K562 (cell line): Measurements from ENCODE around the gene TXNDC9. TPM values are rescaled to one million over a fixed set of nuclear protein-coding genes. Genes with fewer than 3 reads are reported as not detected.

ENCODE experiments used
- BCL6 ChIP-seq: fragments of 250-450 bp; sonication (Bioruptor Pico); IDR thresholded peaks from 2 replicates; pipeline ENCODE4 v1.4.0; 2020
- BRF1 ChIP-seq: IDR thresholded peaks from 3 replicates; pipeline ENCODE4 v1.6.1; 2011; ENCODE audit warnings: borderline replicate concordance, mild to moderate bottlenecking; ENCODE audit not compliant: insufficient read length; ENCODE audit errors: extremely low read depth
- CAMTA2 ChIP-seq: fragments of 250-450 bp; sonication (Bioruptor Pico); conservative IDR thresholded peaks from 2 replicates; pipeline ENCODE4 v1.5.1; 2022
- CHD4 ChIP-seq: fragments of 200-600 bp; sonication (generic); IDR thresholded peaks from 3 replicates; pipeline ENCODE4 v1.6.1; 2012; ENCODE audit warnings: low read depth, mild to moderate bottlenecking, mixed read lengths, low read length, inconsistent platforms; ENCODE audit not compliant: insufficient read depth, insufficient replicate concordance, poor library complexity, severe bottlenecking
- E2F5 ChIP-seq: sonication (generic); formaldehyde crosslinking; IDR thresholded peaks from 2 replicates; pipeline ENCODE4 v1.8.0; 2022; ENCODE audit warnings: mild to moderate bottlenecking, missing genetic modification reagents
- EP400 ChIP-seq: fragments of 450-650 bp; IDR thresholded peaks from 2 replicates; pipeline ENCODE4 v1.6.1; 2017; ENCODE audit warnings: antibody characterized with exemption, mild to moderate bottlenecking, moderate library complexity
- FOXK1 ChIP-seq: sonication (generic); formaldehyde crosslinking; IDR thresholded peaks from 2 replicates; pipeline ENCODE4 v1.8.0; 2022; ENCODE audit warnings: missing genetic modification reagents, mild to moderate bottlenecking, borderline replicate concordance
- HDAC2 ChIP-seq: fragments of 450-650 bp; IDR thresholded peaks from 2 replicates; pipeline ENCODE4 v1.6.1; 2016; ENCODE audit warnings: mild to moderate bottlenecking
- MIER1 ChIP-seq: fragments of 450-650 bp; IDR thresholded peaks from 2 replicates; pipeline ENCODE4 v1.6.1; 2016; ENCODE audit warnings: antibody characterized with exemption, mild to moderate bottlenecking, low read depth
- MLX ChIP-seq, 2 experiments: fragments of 450-650 bp in 1 of 2; sonication (generic) in 1 of 2; formaldehyde crosslinking; conservative IDR thresholded peaks; 2 replicates each; pipeline versions ENCODE4 v1.4.0 to v1.8.1; 2020 to 2022; ENCODE audit warnings: mild to moderate bottlenecking in 1 of 2, missing genetic modification reagents in 1 of 2
- NFIX ChIP-seq: fragments of 250-450 bp; sonication (Bioruptor Pico); IDR thresholded peaks from 2 replicates; pipeline ENCODE4 v1.4.0; 2020; ENCODE audit warnings: low read depth, mild to moderate bottlenecking, moderate library complexity
- PTTG1 ChIP-seq: fragments of 450-650 bp; IDR thresholded peaks from 2 replicates; pipeline ENCODE4 v1.6.1; 2016; ENCODE audit warnings: low read depth, mild to moderate bottlenecking, missing genetic modification characterization, missing compliant biosample characterization
- SIN3B ChIP-seq: fragments of 450-650 bp; IDR thresholded peaks from 2 replicates; pipeline ENCODE4 v1.6.1; 2017; ENCODE audit warnings: low read depth, mild to moderate bottlenecking, moderate library complexity
- SLC30A9 ChIP-seq: fragments of 250-450 bp; sonication (Bioruptor Pico); IDR thresholded peaks from 2 replicates; pipeline ENCODE4 v1.8.0; 2022; ENCODE audit warnings: mild to moderate bottlenecking, moderate library complexity
- TOE1 ChIP-seq, 2 experiments: fragments of 450-650 bp in 1 of 2; sonication (generic) in 1 of 2; formaldehyde crosslinking in 1 of 2; IDR thresholded peaks; 2 replicates each; pipeline versions ENCODE4 v1.7.1 to v1.8.0; 2016 to 2022; ENCODE audit warnings: borderline replicate concordance in 2 of 2, mild to moderate bottlenecking in 2 of 2, antibody characterized with exemption in 1 of 2, inconsistent platforms in 1 of 2, low read depth in 1 of 2, missing genetic modification reagents in 1 of 2, moderate library complexity in 1 of 2
- ZBTB33 ChIP-seq: sonication (generic); formaldehyde crosslinking; IDR thresholded peaks from 2 replicates; pipeline ENCODE4 v1.8.1; 2023; ENCODE audit warnings: mild to moderate bottlenecking, missing genetic modification reagents
- ZNF695 ChIP-seq: fragments of 450-650 bp; formaldehyde crosslinking; IDR thresholded peaks from 2 replicates; pipeline ENCODE4 v1.4.0; 2020; ENCODE audit warnings: mild to moderate bottlenecking, moderate library complexity
- ZNF707 ChIP-seq: fragments of 250-450 bp; sonication (Bioruptor Pico); conservative IDR thresholded peaks from 2 replicates; pipeline ENCODE4 v1.8.0; 2022; ENCODE audit warnings: inconsistent platforms, mild to moderate bottlenecking, moderate library complexity
- ZNF778 ChIP-seq: fragments of 450-650 bp; formaldehyde crosslinking; IDR thresholded peaks from 2 replicates; pipeline ENCODE4 v1.4.0; 2020; ENCODE audit warnings: mild to moderate bottlenecking, moderate library complexity
- polyA plus RNA-seq, 8 experiments: library from polyadenylated mRNA; depleted of rRNA in 4 of 8; stranded (reverse) in 5 of 8; unstranded in 3 of 8; fragments of >200 nt; fragmentation: Nextera tagmentation in 2 of 8; fragmentation: Illumina TruSeq in 1 of 8; extraction: Ambion mirVana in 2 of 8; extraction: Trizol in 1 of 8; gene quantifications; 2 replicates each; pipeline versions ENCODE4 v1.2.1 to v1.2.3, GENCODE V29; 2011 to 2014; ENCODE audit warnings: inconsistent platforms in 1 of 8, missing spikeins in 1 of 8
- total RNA-seq, 7 experiments: library from RNA; depleted of rRNA in 6 of 7; stranded (reverse); fragments of >200 nt in 6 of 7; fragmentation: Illumina TruSeq in 2 of 7; extraction: Trizol in 2 of 7; gene quantifications; 2 replicates each; pipeline versions ENCODE4 v1.2.1 to v1.2.3, GENCODE V29; 2011 to 2021; ENCODE audit warnings: low replicate concordance in 1 of 7
- TF ChIP-seq, protein P1 (sequence below): fragments of 450-650 bp; IDR thresholded peaks from 2 replicates; pipeline ENCODE4 v1.6.1; 2016; ENCODE audit warnings: missing biosample characterization, missing genetic modification characterization
- TF ChIP-seq, protein P2 (sequence below), 2 experiments: fragments of 250-450 bp in 1 of 2; fragments of 450-650 bp in 1 of 2; sonication (Bioruptor Pico) in 1 of 2; IDR thresholded peaks; 2 replicates each; pipeline versions ENCODE4 v1.6.1 to v1.8.0; 2016 to 2021; ENCODE audit warnings: mild to moderate bottlenecking in 2 of 2, moderate library complexity in 2 of 2, missing compliant biosample characterization in 1 of 2, missing genetic modification characterization in 1 of 2

TXNDC9 gene
- total and polyA plus RNA-seq, 9 of the 15 experiments (the other 6 are each of a cell fraction or from before 2014, with no cell fraction given): 37.5 to 211 (median 65.5) TPM

DNA sequence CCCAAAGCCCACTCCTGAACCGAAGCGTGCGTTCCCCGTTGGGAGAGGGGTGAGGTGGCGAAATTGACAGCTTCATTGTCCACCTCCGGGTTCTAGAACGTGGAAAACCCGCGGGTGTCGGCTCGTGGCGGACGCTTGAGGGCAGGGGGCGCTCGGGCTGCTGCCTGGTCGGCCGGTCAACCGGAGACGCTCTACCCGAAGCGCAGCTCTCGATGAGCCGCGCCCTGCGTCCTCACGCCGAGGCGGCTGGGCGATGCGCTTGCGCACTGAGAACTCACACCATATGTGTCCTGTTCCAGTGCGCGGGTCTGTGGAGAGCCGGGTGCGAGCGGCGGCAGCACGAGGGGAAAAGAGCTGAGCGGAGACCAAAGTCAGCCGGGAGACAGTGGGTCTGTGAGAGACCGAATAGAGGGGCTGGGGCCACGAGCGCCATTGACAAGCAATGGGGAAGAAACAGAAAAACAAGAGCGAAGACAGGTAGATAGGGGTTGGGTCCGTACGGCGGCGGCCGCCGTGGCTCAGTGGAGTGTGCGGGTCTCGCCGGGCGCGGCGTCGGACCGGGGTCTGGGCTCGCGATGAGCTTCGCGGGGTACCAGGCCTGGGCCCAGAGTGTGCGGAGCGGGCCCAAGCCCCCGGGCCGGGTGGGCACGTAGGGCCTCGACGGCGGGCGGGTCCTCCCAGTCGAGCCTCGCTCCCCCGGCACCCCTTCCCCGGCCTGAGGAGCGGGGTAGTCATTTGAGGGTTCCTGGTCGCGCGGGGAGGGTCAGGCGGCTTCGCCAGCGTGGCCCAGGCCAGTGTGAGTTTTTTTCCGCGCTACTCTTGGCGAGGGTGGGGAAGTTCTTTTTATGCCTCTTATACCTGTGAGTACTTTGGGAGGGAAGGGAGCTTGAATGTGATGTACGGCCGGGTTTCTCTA lies 1.2 kb upstream of the TXNDC9 start, which contains the start of gene EIF5B (continued):
- TF ChIP-seq, protein P1, sequence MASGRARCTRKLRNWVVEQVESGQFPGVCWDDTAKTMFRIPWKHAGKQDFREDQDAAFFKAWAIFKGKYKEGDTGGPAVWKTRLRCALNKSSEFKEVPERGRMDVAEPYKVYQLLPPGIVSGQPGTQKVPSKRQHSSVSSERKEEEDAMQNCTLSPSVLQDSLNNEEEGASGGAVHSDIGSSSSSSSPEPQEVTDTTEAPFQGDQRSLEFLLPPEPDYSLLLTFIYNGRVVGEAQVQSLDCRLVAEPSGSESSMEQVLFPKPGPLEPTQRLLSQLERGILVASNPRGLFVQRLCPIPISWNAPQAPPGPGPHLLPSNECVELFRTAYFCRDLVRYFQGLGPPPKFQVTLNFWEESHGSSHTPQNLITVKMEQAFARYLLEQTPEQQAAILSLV (tag): no peak
- TF ChIP-seq SLC30A9 (CRISPR knock-in tag) (no peak), MLX (CRISPR knock-in tag; conservative IDR thresholded peaks at IDR 0.05) (no peak), HDAC2 (peak; percentile 71), EP400 (peak; percentile 78), CAMTA2 (no peak), BRF1 (no peak), TOE1 (IDR thresholded peaks at IDR 0.05; ENCODE audit: borderline replicate concordance) (no peak; the same call in 1 of the 2 replicates), TOE1 (CRISPR knock-in tag; IDR thresholded peaks at IDR 0.05; ENCODE audit: borderline replicate concordance, low read depth) (no peak), FOXK1 (0 out of 2 replicates have a peak, but pooled peaks have one; percentile 61), ZBTB33 (peak; percentile 50), ZNF695 (CRISPR knock-in tag) (no peak), MIER1 (no peak), ZNF707 (CRISPR knock-in tag) (no peak), E2F5 (CRISPR knock-in tag) (no peak), CHD4 (no peak), ZNF778 (CRISPR knock-in tag) (no peak), BCL6 (CRISPR knock-in tag) (no peak), PTTG1 (tag) (no peak), NFIX (CRISPR knock-in tag) (no peak), SIN3B (0 out of 2 replicates have a peak, but pooled peaks have one; percentile 22)
- TF ChIP-seq, protein P2, sequence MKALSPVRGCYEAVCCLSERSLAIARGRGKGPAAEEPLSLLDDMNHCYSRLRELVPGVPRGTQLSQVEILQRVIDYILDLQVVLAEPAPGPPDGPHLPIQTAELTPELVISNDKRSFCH (CRISPR knock-in tag; IDR thresholded peaks at IDR 0.05): no peak
- TF ChIP-seq, protein P2 (tag; IDR thresholded peaks at IDR 0.05): no peak
